ENCODE measurements around the gene SND1.

SND1 gene

DNA sequence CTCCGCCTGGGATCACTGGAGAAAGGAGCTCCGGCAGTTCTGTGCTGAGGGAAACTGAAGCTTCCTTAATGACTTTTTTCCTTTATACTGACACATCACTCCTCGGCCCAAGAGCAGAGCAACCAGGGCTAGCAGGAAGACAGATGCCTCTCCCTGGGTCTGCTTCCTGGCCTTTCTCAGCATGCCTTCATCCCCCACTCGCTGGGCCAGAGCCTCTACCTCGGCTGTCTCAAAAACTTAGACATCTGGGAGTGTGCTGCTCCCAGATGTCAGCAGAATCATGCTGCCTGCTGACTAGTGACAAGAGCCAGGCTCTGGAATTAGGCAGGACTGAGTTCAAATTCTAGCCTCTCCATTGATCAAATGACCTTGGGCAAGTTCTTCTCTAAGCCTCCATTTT lies 403.6 kb downstream of the SND1 start:
- Histone ChIP-seq H3K36me3 (peaks cover 6 to 83% (median 35%) of the 10 kb centered on the region in 11 experiments; a peak in 19 of 22 replicates), H3K4me2 (peak overlapping the region in 4 of 11 experiments; percentile 4 to 56 (median 52); a peak in 6 of 22 replicates), H3K4me3 (no peak overlapping the region), H3K9ac (no peak overlapping the region), H3K27me3 (no peaks in the 10 kb centered on the region), H3K4me1 (peaks cover 20 to 72% (median 60%) of the 10 kb centered on the region in 10 experiments), H3K9me3 (replicated peaks in 1 of 11) (no peaks in the 10 kb centered on the region), H4K20me1 (peaks cover 0 to 81% (median 23%) of the 10 kb centered on the region in 11 experiments; a peak in 15 of 22 replicates), H3K27ac (no peak overlapping the region)
- no peak for TF ChIP-seq Cebpa-rat (IDR thresholded peaks at IDR 0.05)

DNA sequence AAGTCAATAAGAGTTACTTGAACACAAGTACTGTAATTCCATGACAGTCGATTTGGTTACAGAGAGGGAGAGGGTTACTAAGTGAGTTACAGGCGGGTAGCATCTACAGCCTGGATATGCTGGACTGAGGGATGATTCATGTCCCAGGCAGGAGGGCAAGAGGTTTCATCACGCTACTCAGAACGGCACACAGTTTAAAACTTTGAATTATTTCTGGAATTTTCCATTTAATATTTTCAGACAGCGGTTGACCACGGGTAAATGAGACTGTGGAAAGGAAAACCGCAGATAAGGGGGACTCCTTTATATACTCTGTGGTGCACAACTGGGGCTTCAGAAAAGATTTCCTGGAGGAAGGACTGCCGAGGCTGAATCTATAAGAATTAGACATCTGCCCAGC lies 404.9 kb downstream of the SND1 start:
- no peak overlapping the region for H3K27ac ChIP-seq
- peak overlapping the region in 9 of 11 experiments; percentile 31 to 58 (median 51); a peak in 18 of 22 replicates for H3K4me2 ChIP-seq
- H4K20me1 ChIP-seq: peaks cover 0 to 78% (median 23%) of the 10 kb centered on the region in 11 experiments; a peak in 15 of 22 replicates
- H3K9me3 ChIP-seq (replicated peaks in 1 of 11): no peaks in the 10 kb centered on the region
- H3K9ac ChIP-seq: no peak overlapping the region; a peak in 1 of 22 replicates
- H3K4me1 ChIP-seq: peaks cover 15 to 70% (median 57%) of the 10 kb centered on the region in 10 experiments
- no peaks in the 10 kb centered on the region for H3K27me3 ChIP-seq
- TF ChIP-seq Cebpa-rat (IDR thresholded peaks at IDR 0.05): no peak
- peaks cover 6 to 90% (median 38%) of the 10 kb centered on the region in 11 experiments; a peak in 19 of 22 replicates for H3K36me3 ChIP-seq
- no peak overlapping the region for H3K4me3 ChIP-seq

DNA sequence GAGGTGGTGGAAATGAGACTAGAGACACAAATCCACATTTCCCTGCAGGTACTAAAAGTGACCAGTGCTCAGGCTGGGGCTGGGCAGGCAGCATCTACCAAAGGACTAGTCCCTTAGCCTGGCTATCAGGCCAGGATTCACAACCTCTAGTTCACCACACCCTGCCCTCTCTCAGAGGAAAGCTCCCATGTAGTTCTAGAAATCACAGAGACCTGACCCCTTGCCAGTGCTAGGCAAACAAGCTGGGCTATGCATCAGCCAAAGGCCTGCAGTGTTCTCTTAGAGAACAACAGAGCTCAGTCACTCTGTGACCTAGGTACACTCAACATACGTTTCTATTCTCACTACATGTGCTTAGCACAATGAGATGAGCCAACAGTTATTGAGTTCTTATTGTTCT lies 405.9 kb downstream of the SND1 start:
- H3K4me1 ChIP-seq: peaks cover 5 to 59% (median 47%) of the 10 kb centered on the region in 10 experiments
- H3K4me3 ChIP-seq: no peak overlapping the region
- H3K4me2 ChIP-seq: peak overlapping the region in 8 of 11 experiments; percentile 31 to 58 (median 53); a peak in 15 of 22 replicates
- no peak for TF ChIP-seq Cebpa-rat (IDR thresholded peaks at IDR 0.05)
- H3K9ac ChIP-seq: no peak overlapping the region
- no peaks in the 10 kb centered on the region for H3K9me3 ChIP-seq (replicated peaks in 1 of 11)
- H4K20me1 ChIP-seq: peaks cover 0 to 78% (median 22%) of the 10 kb centered on the region in 11 experiments; a peak in 13 of 22 replicates
- H3K27ac ChIP-seq: no peak overlapping the region
- H3K36me3 ChIP-seq: peaks cover 6 to 91% (median 46%) of the 10 kb centered on the region in 11 experiments; a peak in 18 of 22 replicates
- H3K27me3 ChIP-seq: no peaks in the 10 kb centered on the region

DNA sequence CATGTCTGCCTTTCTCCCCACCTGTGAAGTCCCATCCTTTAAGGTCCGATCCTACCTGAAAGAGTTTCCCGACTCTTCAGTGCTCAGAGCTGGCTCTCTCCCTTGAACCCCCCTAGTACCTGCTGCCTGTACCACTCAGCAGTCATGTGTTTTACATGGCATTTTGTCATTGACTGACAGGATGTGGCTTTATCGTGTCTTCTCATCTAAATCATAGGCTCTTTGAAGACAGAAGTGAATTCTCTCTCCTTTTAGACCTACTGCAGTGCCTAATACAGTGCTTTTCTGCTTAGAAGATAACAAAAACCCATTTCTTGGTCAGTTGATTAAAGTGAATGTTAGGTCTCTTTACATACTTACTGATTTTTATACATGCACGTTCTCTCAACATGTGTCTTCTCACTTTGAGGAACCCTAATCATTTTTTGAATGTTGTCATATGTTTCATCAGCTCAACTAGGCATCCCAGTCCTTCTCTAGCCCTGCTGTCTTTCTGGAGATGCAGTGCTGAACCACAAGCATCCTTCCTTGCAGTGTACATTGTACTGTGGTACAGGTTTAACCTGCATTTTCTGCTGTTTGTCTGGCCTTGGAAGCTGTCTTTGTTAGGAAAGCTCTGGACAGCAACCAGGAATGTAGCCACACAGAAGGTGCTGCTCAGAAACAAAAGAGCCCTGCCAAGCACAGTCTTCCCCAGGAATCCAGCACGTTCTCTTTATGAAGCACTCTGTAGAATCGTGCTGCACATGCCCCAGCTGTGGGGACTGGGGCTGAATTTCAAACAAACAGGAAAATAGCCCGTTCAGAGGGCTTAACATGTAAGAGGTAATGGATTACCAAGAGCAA lies 407.4 kb downstream of the SND1 start:
- H3K4me2 ChIP-seq: peak overlapping the region in 8 of 11 experiments; percentile 6 to 56 (median 39); a peak in 14 of 22 replicates
- H3K4me3 ChIP-seq: no peak overlapping the region
- TF ChIP-seq Cebpa-rat (IDR thresholded peaks at IDR 0.05): no peak
- peaks cover 6 to 97% (median 51%) of the 10 kb centered on the region in 11 experiments; a peak in 17 of 22 replicates for H3K36me3 ChIP-seq
- H3K27me3 ChIP-seq: no peaks in the 10 kb centered on the region
- peaks cover 0 to 72% (median 26%) of the 10 kb centered on the region in 11 experiments; a peak in 13 of 22 replicates for H4K20me1 ChIP-seq
- H3K9ac ChIP-seq: no peak overlapping the region
- no peak overlapping the region for H3K27ac ChIP-seq
- peaks cover 0 to 54% (median 43%) of the 10 kb centered on the region in 10 experiments; a peak in 18 of 20 replicates for H3K4me1 ChIP-seq
- no peaks in the 10 kb centered on the region for H3K9me3 ChIP-seq (replicated peaks in 1 of 11)

DNA sequence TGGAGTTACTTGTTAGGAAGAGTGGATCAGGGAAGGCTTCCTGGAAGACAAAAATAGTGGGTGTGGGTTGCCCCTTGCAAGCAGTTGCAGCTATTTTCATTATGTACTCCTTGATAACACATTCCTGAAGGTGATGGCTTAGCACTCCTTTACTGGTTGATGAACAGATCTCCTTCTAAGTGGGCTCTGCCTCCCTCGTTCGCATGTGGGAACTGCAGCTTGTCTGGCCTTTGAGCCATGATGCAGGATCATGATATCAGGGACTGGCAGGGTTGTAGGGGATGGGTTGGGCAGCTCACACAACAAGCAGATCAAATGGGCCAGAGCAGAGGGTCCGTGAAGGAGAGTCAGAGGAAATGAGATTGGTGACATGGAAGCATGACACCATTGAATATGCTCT lies 408.0 kb downstream of the SND1 start:
- no peak overlapping the region for H3K4me3 ChIP-seq
- H3K4me1 ChIP-seq: peaks cover 0 to 49% (median 43%) of the 10 kb centered on the region in 10 experiments; a peak in 18 of 20 replicates
- H3K36me3 ChIP-seq: peaks cover 6 to 97% (median 51%) of the 10 kb centered on the region in 11 experiments; a peak in 17 of 22 replicates
- no peaks in the 10 kb centered on the region for H3K9me3 ChIP-seq (replicated peaks in 1 of 11)
- peaks cover 0 to 73% (median 28%) of the 10 kb centered on the region in 11 experiments; a peak in 13 of 22 replicates for H4K20me1 ChIP-seq
- H3K4me2 ChIP-seq: no peak overlapping the region
- H3K27me3 ChIP-seq: no peaks in the 10 kb centered on the region
- H3K9ac ChIP-seq: no peak overlapping the region
- no peak for TF ChIP-seq Cebpa-rat (IDR thresholded peaks at IDR 0.05)
- H3K27ac ChIP-seq: no peak overlapping the region

DNA sequence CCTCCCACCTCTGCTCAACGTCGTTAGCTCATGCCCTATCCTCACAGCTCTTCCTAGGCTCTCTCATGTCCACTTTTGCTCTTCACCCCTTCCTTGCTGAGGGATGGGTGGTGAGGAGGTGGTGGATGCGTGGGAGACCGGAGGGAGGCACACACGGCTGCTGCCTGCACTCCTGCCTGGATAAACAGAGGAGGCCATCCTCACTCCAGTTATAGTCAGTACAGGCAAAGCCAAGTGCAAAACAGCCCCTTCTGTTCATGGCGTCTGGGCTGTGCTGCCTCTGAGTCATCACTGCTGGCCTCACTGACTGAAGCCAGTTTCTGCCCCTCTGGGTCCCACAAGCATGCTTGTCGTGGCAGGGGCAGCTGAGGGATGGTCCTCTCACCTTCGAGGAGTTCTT lies 411.1 kb downstream of the SND1 start:
- Histone ChIP-seq H3K4me1 (peaks cover 30 to 39% (median 33%) of the 10 kb centered on the region in 10 experiments), H3K4me2 (no peak overlapping the region), H3K27ac (no peak overlapping the region; a peak in 1 of 22 replicates), H3K36me3 (peaks cover 6 to 94% (median 48%) of the 10 kb centered on the region in 11 experiments; a peak in 17 of 22 replicates), H3K9ac (no peak overlapping the region), H3K4me3 (no peak overlapping the region), H3K27me3 (no peaks in the 10 kb centered on the region), H3K9me3 (replicated peaks in 1 of 11) (no peaks in the 10 kb centered on the region), H4K20me1 (peaks cover 7 to 79% (median 34%) of the 10 kb centered on the region in 11 experiments; a peak in 16 of 22 replicates)
- no peak for TF ChIP-seq Cebpa-rat (IDR thresholded peaks at IDR 0.05)

DNA sequence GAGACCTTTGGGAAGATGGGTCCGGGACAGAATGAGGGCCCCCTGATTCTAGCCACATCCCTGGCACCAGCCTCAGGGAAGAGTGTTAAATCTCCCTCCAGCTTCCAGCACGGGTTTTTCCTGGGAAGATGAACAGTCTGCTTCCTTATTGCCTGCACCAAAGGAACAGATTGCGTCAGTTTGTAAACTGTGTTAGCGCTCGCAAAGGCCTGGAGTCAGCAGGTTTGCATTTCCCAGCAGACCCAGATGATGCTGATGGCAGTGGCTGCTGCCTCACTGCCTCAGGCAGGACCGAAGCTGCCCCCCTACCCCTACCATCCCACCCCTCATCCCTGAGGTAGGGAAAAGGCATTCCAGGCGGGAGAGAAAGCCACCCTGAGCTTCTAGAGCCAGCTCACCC lies 413.9 kb downstream of the SND1 start:
- H4K20me1 ChIP-seq: peaks cover 0 to 68% (median 37%) of the 10 kb centered on the region in 11 experiments; a peak in 15 of 22 replicates
- H3K4me1 ChIP-seq: peaks cover 23 to 42% (median 31%) of the 10 kb centered on the region in 10 experiments
- no peaks in the 10 kb centered on the region for H3K9me3 ChIP-seq (replicated peaks in 1 of 11)
- H3K4me2 ChIP-seq: peak overlapping the region in 3 of 11 experiments; percentile 15 to 52 (median 17); a peak in 3 of 22 replicates
- no peak overlapping the region for H3K9ac ChIP-seq
- H3K27ac ChIP-seq: no peak overlapping the region
- no peaks in the 10 kb centered on the region for H3K27me3 ChIP-seq
- H3K4me3 ChIP-seq: no peak overlapping the region
- TF ChIP-seq Cebpa-rat (IDR thresholded peaks at IDR 0.05): no peak
- peaks cover 12 to 89% (median 53%) of the 10 kb centered on the region in 11 experiments; a peak in 19 of 22 replicates for H3K36me3 ChIP-seq

DNA sequence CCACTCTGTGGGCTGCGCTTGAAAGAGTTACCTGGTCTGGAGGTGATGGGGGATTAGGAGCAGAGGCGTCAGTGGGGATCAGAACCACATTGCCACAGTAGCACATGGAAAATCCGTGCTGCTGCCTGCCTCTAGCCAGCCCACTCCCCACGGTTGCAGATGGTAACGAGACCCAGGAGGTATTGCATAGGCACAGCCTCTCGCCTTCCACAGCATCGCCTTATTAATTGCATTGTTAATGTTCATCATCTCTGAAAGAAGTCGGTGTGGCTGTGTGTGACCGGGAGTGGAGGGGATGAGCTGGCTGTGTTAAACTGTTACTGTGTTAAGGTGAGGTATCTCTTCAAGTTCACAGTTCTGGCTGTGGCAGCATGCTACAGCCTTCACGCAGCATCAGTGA lies 414.4 kb downstream of the SND1 start:
- Histone ChIP-seq H3K9ac (no peak overlapping the region), H3K4me1 (peaks cover 23 to 42% (median 31%) of the 10 kb centered on the region in 10 experiments), H3K4me3 (no peak overlapping the region), H3K27me3 (no peaks in the 10 kb centered on the region), H3K9me3 (replicated peaks in 1 of 11) (no peaks in the 10 kb centered on the region), H3K4me2 (peak overlapping the region in 6 of 11 experiments; percentile 15 to 77 (median 54); a peak in 5 of 22 replicates), H4K20me1 (peaks cover 0 to 67% (median 37%) of the 10 kb centered on the region in 11 experiments; a peak in 15 of 22 replicates), H3K36me3 (peaks cover 12 to 89% (median 53%) of the 10 kb centered on the region in 11 experiments; a peak in 19 of 22 replicates), H3K27ac (no peak overlapping the region)
- no peak for TF ChIP-seq Cebpa-rat (IDR thresholded peaks at IDR 0.05)

DNA sequence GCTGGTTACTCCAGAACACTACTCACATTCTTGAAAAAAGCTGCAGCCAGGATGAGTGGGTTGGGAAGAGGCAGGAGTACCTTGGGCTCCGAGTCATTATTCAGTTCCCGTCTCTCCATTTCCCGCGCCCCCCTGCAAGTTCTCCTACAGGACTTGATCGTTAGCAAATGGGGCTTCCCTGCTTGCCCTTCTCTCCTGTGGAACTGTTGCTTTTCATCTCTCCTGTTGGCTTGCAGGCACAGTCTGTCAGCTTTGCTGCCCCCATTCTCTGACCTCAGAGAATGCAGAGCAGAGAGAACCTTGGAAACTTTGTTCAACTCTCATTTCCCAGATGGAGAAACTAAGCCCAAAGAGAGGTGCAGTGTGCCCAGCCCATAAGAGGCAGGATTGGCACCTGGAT lies 414.9 kb downstream of the SND1 start:
- TF ChIP-seq Cebpa-rat (IDR thresholded peaks at IDR 0.05): no peak
- Histone ChIP-seq H3K9ac (no peak overlapping the region), H3K4me2 (peak overlapping the region in 9 of 11 experiments; percentile 45 to 77 (median 70); a peak in 17 of 22 replicates), H3K9me3 (replicated peaks in 1 of 11) (no peaks in the 10 kb centered on the region), H3K36me3 (peaks cover 12 to 89% (median 49%) of the 10 kb centered on the region in 11 experiments; a peak in 20 of 22 replicates), H3K27me3 (no peaks in the 10 kb centered on the region), H3K27ac (no peak overlapping the region; a peak in 2 of 22 replicates), H3K4me1 (peaks cover 23 to 43% (median 32%) of the 10 kb centered on the region in 10 experiments), H4K20me1 (peaks cover 0 to 63% (median 32%) of the 10 kb centered on the region in 11 experiments; a peak in 14 of 22 replicates), H3K4me3 (no peak overlapping the region)
